ENCODE measurements around the gene HIPK1. TPM values are rescaled to one million over a fixed set of nuclear protein-coding genes. Genes with fewer than 3 reads are reported as not detected.
A peak's percentile ranks its signal among the peaks of the same experiment; 100 is the strongest.

HIPK1 gene
- total and polyA plus RNA-seq, 2 donors = 23.5 to 41.7 TPM

DNA sequence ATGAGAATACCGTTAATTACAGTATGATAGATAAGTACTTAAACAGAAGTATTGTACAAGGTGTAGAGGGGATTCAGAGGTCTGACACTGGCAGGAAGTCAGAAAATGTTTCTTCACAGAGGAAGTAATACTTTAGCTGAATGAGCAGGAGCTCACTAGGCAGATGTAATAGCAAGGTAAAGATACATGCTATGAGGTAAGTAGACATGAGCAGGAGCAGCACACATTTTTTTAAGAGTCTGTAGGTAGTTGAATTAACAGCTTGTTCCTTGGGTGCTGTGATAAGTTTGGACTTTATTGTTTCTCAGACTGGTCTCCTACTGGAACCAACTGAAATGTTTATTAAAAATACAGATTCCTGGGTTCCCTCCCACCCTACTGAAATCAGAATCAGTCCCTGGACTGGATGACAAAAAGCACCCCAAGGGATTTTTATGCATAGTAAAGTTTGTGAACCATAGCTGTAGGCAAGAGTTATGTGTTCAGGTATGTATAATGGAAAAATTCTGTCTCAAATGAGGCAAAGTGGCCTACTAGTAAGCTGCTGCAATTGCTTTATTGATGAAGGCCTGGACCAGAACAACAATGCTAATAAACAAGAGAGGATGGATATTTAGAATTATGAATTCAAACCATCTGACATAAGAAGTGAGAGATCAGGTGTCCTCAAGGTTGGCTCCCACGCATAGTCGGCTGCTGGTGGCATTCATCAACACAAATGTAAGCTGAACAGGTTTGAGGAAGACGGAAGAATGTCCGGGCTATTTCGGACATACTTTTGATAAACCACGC, 25.4 kb upstream of the HIPK1 start:
- peak overlapping the region; percentile 66 for H3K4me3 ChIP-seq (ENCODE audit: low read depth, low read length)
- H3K36me3 ChIP-seq (ENCODE audit: insufficient read depth) = no peaks in the 10 kb centered on the region
- H3K27ac ChIP-seq (ENCODE audit: low read depth) = no peak overlapping the region
- 19% methylated on average over 7 of the region's 7 CpGs for WGBS
- DNase-seq (ENCODE audit: extremely low spot score) = no peak
- no peaks in the 10 kb centered on the region for H3K4me1 ChIP-seq (ENCODE audit: insufficient read depth)

DNA sequence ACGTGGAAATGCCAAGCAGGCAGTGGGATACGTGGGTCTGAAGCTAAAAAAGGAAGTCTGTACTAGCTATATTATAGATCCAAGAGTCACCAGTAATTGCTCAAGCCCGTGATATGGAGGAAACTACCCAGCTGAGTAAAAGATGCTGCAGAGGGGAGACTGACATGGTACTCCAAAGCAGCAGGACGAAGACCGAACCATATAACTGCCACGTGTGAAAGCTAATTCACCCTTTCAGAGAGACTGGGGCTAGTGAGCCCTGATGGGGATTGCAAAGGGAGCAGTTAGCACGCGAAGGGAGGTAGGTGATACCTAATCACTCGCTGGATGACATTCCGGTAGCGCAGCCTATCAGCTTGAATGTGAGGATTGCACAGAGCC, 24.8 kb upstream of the HIPK1 start:
- Histone ChIP-seq H3K4me1 (ENCODE audit: insufficient read depth) (no peaks in the 10 kb centered on the region), H3K4me3 (ENCODE audit: low read depth, low read length) (peak overlapping the region; percentile 66), H3K27ac (ENCODE audit: low read depth) (peak overlapping the region; percentile 74), H3K36me3 (ENCODE audit: insufficient read depth) (no peaks in the 10 kb centered on the region)
- DNase-seq (ENCODE audit: extremely low spot score) = no peak
- under 1% methylated on average over 11 of the region's 11 CpGs for WGBS

DNA sequence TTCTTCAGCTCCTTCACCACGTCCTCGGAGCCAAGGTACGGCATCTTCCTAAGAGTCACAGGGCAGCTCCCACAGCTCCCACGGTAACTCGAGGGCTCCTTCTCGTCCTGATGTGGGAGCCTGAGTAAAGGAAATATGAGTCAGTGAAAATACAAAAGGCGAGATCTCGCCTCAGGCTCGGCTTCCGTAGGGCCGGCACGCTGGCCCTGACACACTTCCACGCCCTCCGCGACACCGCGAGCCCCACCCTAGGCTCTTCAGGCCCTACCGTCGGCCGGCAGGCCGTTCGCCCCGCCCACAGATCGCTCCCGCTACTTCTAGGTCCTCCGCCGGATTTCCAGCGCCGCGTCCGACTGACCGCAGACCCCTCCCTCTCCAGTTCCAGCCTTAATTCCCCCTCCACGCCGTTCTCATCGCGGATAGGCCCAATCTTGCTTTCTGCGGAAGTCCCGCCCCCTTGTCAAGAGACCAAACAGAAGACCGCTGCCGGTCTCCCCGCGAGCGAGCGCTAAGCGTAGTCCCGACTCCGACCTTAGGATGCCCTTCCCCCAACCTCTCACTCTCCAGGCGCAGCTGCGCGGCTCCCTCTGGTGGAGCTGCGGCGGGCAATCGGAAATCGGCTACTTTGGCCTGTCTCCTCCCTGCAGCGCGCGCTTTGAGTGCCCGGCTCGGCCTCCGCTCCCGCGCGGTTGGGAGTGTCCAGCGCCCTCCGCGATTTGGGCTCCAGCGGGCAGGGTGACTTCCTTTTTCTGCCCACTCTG, 24.3 kb upstream of the HIPK1 start, which contains the start of the genes AP4B1 and DCLRE1B:
TSS of gene AP4B1 (minus strand) at position 126 of the 761 bp plus-strand sequence. CDS start at position 44, 82 bp downstream.
TSS of gene DCLRE1B (plus strand) at position 653 of the 761 bp plus-strand sequence. CDS start 261 bp downstream, outside the sequence.
- DNase-seq (ENCODE audit: extremely low spot score) = peak; percentile 98
- Histone ChIP-seq H3K4me1 (ENCODE audit: insufficient read depth) (no peaks in the 10 kb centered on the region), H3K27ac (ENCODE audit: low read depth) (peak within 1 kb of the TSS; percentile 74), H3K36me3 (ENCODE audit: insufficient read depth) (no peaks in the 10 kb centered on the region), H3K4me3 (ENCODE audit: low read depth, low read length) (peak within 1 kb of the TSS; percentile 66)
- under 1% methylated on average over 67 of the region's 67 CpGs for WGBS

DNA sequence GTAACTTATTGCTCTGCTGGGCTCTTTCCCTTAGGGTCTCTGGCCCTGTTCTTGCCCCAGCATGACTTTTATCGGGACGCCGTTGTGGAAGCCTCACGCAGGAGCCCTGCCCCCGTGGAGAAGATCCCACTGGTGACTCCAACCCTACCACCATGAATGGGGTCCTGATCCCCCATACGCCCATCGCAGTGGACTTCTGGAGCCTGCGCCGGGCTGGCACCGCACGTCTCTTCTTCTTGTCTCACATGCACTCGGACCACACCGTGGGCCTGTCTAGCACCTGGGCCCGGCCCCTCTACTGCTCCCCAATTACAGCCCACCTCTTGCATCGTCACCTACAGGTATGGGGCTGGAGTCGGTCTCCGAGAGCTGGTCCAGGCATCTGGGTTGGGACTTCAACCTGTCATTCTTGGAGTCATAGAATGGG, 23.7 kb upstream of the HIPK1 start:
- Histone ChIP-seq H3K36me3 (ENCODE audit: insufficient read depth) (no peaks in the 10 kb centered on the region), H3K27ac (ENCODE audit: low read depth) (no peak overlapping the region), H3K4me3 (ENCODE audit: low read depth, low read length) (peak overlapping the region; percentile 66), H3K4me1 (ENCODE audit: insufficient read depth) (no peaks in the 10 kb centered on the region)
- WGBS = under 1% methylated on average over 17 of the region's 17 CpGs
- DNase-seq (ENCODE audit: extremely low spot score) = no peak

DNA sequence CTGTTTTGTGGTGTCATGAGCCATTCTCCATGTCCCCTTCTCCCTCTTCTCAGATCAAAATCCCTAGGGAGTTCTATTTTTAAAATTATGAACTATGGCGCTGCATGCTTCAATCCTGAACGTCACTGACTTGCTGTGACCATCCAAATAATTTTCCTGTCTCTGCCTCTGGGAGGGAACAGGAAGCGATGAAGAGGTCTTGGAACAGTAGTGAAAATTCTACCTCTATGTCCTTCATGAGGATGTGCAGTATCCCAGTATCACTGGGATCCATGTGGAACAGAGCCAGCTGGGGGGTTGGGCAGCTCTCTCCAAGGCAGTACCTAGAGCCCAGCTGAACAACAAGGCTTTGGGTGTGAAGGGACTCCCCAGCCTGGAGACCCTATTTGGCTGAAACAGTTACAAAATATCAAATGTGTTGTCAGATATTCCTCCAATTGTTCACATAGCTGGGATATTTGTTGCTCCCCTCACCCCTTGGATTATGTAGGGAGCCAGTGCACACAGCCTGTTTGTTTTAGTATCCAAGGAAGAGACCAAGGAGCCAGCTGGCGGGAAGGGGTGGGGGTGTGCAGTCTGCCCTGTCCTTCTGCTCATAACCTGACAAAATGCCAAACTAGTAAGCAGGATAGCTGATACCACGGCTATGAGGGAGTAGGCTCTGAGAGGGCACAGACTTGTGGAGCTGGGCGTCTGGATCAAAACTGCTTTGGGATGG, 16.4 kb upstream of the HIPK1 start:
- no peaks in the 10 kb centered on the region for H3K36me3 ChIP-seq (ENCODE audit: insufficient read depth)
- H3K27ac ChIP-seq (ENCODE audit: low read depth) = no peak overlapping the region
- no peaks in the 10 kb centered on the region for H3K4me1 ChIP-seq (ENCODE audit: insufficient read depth)
- H3K4me3 ChIP-seq (ENCODE audit: low read depth, low read length) = no peak overlapping the region
- no peak for DNase-seq (ENCODE audit: extremely low spot score)
- 26% methylated on average over 6 of the region's 6 CpGs for WGBS

DNA sequence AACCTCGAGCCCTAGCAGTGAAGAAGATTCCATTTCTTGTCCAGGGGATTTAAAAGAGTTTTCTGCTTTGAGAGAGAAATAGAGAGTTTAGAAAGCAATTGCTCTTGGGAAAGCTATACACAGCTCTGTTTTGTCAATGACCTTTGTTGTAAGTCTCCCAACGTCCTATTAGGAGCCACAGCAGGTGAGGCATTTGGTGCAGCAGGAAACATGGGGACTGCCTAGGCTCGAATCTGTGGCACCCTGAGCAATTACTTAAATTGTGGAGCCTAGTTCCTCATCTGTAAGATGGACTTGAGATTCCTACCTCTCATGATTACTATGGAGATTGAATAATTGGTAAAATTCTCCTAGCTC, 15.8 kb upstream of the HIPK1 start:
- WGBS = 34% methylated on average over 3 of the region's 3 CpGs
- DNase-seq (ENCODE audit: extremely low spot score) = no peak
- H3K27ac ChIP-seq (ENCODE audit: low read depth) = no peak overlapping the region
- H3K4me1 ChIP-seq (ENCODE audit: insufficient read depth) = no peaks in the 10 kb centered on the region
- no peak overlapping the region for H3K4me3 ChIP-seq (ENCODE audit: low read depth, low read length)
- no peaks in the 10 kb centered on the region for H3K36me3 ChIP-seq (ENCODE audit: insufficient read depth)

DNA sequence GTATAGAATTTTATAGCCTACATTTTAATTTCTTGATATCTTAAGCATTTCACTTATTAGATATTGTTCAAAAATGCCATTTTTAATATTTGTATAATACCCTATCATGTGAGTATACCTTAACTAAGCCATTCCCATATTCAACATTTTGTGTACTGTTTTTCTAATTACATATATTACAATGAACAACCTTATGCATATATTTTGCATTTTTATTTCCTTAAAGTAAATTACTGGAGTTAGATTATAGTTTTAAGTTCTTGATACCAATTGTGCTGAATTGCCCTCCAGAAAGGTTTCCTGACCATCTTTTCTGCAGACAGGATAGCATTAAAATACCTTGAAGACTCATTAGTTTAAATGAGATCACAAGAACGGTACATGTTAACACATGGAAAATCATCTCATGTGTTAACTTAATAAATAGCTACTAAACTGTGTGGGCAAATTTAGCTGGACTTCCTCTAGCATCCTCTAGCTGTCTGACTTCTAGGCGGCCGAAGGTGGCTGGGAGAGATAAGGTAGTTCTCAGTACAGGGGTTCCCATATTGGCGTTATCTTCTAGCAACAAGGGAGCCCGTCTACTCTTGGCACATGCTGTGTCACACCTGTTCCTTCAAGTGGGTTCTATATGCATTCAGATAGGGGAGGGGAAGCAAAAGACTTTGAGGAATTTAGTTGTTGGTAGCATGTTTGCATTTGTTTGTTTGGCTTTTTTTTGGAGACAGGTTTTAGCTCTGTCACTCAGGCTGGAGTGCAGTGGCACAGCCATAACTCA, 15.0 kb upstream of the HIPK1 start:
- Histone ChIP-seq H3K4me3 (ENCODE audit: low read depth, low read length) (no peak overlapping the region), H3K36me3 (ENCODE audit: insufficient read depth) (no peaks in the 10 kb centered on the region), H3K27ac (ENCODE audit: low read depth) (no peak overlapping the region), H3K4me1 (ENCODE audit: insufficient read depth) (no peaks in the 10 kb centered on the region)
- DNase-seq (ENCODE audit: extremely low spot score) = no peak
- WGBS = 89% methylated on average over 5 of the region's 5 CpGs

DNA sequence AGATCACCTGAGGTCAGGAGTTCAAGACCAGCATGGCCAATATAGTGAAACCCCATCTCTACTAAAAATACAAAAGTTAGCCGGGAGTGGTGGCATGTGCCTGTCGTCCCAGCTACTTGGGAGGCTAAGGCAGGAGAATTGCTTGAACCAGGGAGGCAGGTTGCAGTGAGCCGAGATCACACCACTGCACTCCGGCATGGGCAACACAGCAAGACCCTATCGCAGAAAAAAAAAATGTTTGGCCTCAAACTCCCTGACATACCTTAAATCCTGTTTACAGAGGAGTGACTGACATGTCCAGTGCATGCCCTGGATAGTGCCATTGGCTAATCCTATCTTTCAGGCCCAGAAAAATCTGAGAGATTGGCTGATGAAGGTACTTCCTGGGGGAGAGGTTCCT, 12.2 kb upstream of the HIPK1 start:
- 94% methylated on average over 5 of the region's 5 CpGs for WGBS
- Histone ChIP-seq H3K36me3 (ENCODE audit: insufficient read depth) (no peaks in the 10 kb centered on the region), H3K4me3 (ENCODE audit: low read depth, low read length) (no peak overlapping the region), H3K27ac (ENCODE audit: low read depth) (no peak overlapping the region), H3K4me1 (ENCODE audit: insufficient read depth) (no peaks in the 10 kb centered on the region)
- DNase-seq (ENCODE audit: extremely low spot score) = no peak

DNA sequence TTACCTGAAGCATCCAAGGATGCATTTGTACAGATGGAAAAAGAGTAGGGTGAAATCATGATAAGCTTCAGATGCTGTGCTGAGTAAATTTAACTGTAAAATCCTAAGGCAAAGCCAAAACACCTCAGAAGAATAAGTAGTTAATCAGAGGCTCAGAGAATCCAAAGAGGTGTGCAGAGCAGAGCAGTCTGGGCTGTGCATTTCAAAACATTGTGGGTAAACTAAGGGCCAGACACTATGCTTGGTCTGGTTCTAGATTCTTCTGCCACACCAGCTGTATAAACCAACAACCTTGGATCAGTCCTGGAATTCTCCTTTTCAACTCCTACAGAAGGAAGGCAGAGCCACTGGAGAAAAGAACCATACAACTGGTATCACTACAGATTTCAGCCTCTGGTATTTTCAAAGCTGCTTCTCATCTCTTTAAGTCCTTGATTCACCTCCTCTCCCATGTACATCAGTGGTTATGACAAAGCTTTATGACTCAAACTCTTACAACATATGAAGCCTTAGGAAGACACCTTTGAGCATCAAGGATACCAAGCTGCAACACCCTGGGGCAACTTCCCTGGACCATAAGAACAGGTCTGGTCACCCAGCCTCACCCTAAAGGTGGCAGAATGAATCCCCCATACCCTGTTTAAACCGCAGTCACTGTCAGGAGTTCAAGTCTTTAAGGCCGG, 11.6 kb upstream of the HIPK1 start:
- 88% methylated on average over 2 of the region's 2 CpGs for WGBS
- Histone ChIP-seq H3K4me3 (ENCODE audit: low read depth, low read length) (no peak overlapping the region), H3K4me1 (ENCODE audit: insufficient read depth) (no peaks in the 10 kb centered on the region), H3K36me3 (ENCODE audit: insufficient read depth) (no peaks in the 10 kb centered on the region), H3K27ac (ENCODE audit: low read depth) (no peak overlapping the region)
- DNase-seq (ENCODE audit: extremely low spot score) = no peak

DNA sequence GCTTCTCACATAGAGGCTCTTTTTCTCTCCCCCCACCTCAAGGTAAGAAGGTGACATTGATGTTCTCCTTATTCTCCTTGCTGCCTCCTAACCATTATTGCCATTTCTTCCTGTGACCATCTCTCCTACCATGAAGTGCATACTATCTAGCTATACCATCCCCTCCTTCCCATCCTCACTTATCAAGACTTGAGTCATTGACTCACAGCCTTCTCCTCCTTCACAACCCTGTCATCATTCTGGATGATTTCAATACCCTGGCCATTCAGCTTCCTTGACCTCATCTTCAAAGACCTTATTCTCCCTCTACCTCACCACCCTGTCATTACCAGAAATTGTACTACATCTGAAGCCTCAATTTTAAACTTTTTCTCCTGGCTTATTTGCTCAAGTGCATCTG, 10.9 kb upstream of the HIPK1 start:
- H3K27ac ChIP-seq (ENCODE audit: low read depth) = no peak overlapping the region

DNA sequence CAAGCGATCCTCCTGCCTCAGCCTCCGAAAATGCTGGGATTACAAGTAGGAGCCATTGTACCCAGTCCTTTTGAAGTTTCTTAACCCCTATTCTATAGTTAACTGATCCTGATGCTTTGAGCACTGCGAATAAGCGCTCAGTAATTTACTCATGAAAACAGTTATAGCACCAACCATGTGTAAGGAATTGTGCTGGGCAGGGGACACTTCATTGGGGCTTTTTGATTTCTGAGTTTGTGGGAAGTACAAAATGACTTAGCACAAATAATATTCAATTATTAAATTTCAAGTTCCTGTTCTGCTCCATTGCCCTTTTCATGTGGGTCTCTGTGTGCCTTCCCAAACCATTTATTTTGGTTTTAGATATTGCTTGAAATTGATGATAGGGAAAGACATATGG, 6.2 kb upstream of the HIPK1 start:
- no peak for DNase-seq (ENCODE audit: extremely low spot score)
- H3K27ac ChIP-seq (ENCODE audit: low read depth) = no peak overlapping the region
- no peak overlapping the region for H3K4me3 ChIP-seq (ENCODE audit: low read depth, low read length)
- 90% methylated on average over 4 of the region's 4 CpGs for WGBS
- H3K4me1 ChIP-seq (ENCODE audit: insufficient read depth) = no peaks in the 10 kb centered on the region
- H3K36me3 ChIP-seq (ENCODE audit: insufficient read depth) = no peaks in the 10 kb centered on the region

More for the DNA sequence above, 10.9 kb upstream of the HIPK1 start:
- Histone ChIP-seq H3K4me3 (ENCODE audit: low read depth, low read length) (no peak overlapping the region), H3K4me1 (ENCODE audit: insufficient read depth) (no peaks in the 10 kb centered on the region), H3K36me3 (ENCODE audit: insufficient read depth) (no peaks in the 10 kb centered on the region)
- DNase-seq (ENCODE audit: extremely low spot score) = no peak

DNA sequence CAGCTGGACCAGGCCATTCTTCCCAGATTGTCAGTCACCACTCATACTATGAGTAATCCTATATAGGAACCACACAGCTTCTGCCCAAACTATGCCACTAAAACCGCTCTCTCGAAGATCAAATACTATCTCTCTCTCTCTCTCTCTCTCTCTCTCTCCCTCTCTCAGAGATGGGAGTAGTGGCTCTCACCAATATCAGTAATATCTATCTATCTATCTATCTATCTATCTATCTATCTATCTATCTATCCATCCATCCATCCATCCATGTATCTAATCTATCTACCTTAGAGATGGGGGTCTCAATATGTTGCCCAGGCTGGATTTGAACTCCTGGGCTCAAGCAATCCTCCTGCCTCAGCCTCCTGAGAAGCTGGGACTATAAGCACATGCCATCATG, 4.7 kb upstream of the HIPK1 start:
- Histone ChIP-seq H3K27ac (ENCODE audit: low read depth) (no peak overlapping the region), H3K36me3 (ENCODE audit: insufficient read depth) (no peaks in the 10 kb centered on the region)
- 91% methylated on average over 2 of the region's 2 CpGs for WGBS

More for the DNA sequence above, 4.7 kb upstream of the HIPK1 start:
- DNase-seq (ENCODE audit: extremely low spot score) = no peak
- Histone ChIP-seq H3K4me3 (ENCODE audit: low read depth, low read length) (no peak overlapping the region), H3K4me1 (ENCODE audit: insufficient read depth) (no peaks in the 10 kb centered on the region)

All from urinary bladder (tissue), 4 donors.